Fibroblast of peridontal ligament (primary cell): ENCODE results near the gene TM6SF1.
"Not testable (repeated sequence)": the region's sequence is repeated elsewhere in the genome, so short reads cannot be mapped to it uniquely, and the experiment has no call there.

ENCODE experiments used
- DNase-seq: peaks from one replicate; pipeline ENCODE4 v3.0.0-alpha.2; 2010; ENCODE audit errors: extremely low read depth

TM6SF1 gene

GRCh38 chr15:83106994-83107840, at the start of gene TM6SF1:
TM6SF1 (plus strand) TSS chr15:83107645; CDS start chr15:83107681, 36 bp downstream.
- DNase-seq = no peak

GRCh38 chr15:83057696-83058376, 49.6 kb upstream of the TM6SF1 start:
- no peak for DNase-seq

- peak; percentile 20 for DNase-seq
Observed at GRCh38 chr15:83061680-83062079, 45.8 kb upstream of the TM6SF1 start.

- no peak for DNase-seq
Observed at GRCh38 chr15:83062768-83063180, 44.7 kb upstream of the TM6SF1 start.

GRCh38 chr15:83063551-83063950, 43.9 kb upstream of the TM6SF1 start:
- DNase-seq = no peak

- DNase-seq = peak; percentile 13
Observed at GRCh38 chr15:83064859-83065258, 42.6 kb upstream of the TM6SF1 start.

- no peak for DNase-seq
Observed at GRCh38 chr15:83065431-83065830, 42.0 kb upstream of the TM6SF1 start.

- DNase-seq = no peak
Observed at GRCh38 chr15:83066034-83066733, 41.3 kb upstream of the TM6SF1 start.

GRCh38 chr15:83066734-83067637, 40.5 kb upstream of the TM6SF1 start, which contains the start of gene BTBD1:
BTBD1 (minus strand) TSS chr15:83067252; CDS start chr15:83067151, 101 bp downstream.
- peak; percentile 94 for DNase-seq

- no peak for DNase-seq
Observed at GRCh38 chr15:83067638-83067962, 39.8 kb upstream of the TM6SF1 start.

- DNase-seq = no peak
Observed at GRCh38 chr15:83068054-83068453, 39.4 kb upstream of the TM6SF1 start.

- not testable (repeated sequence) for DNase-seq
Observed at GRCh38 chr15:83069211-83069642, 38.2 kb upstream of the TM6SF1 start.

- DNase-seq = no peak
Observed at GRCh38 chr15:83077491-83078230, 29.8 kb upstream of the TM6SF1 start.

GRCh38 chr15:83078712-83079111, 28.7 kb upstream of the TM6SF1 start:
- DNase-seq = no peak

- DNase-seq = no peak
Observed at GRCh38 chr15:83081256-83082014, 26.0 kb upstream of the TM6SF1 start.

GRCh38 chr15:83082730-83083386, 24.6 kb upstream of the TM6SF1 start:
- DNase-seq = no peak

GRCh38 chr15:83085461-83085860, 22.0 kb upstream of the TM6SF1 start:
- not testable (repeated sequence) for DNase-seq

- not testable (repeated sequence) for DNase-seq
Observed at GRCh38 chr15:83085864-83086552, 21.4 kb upstream of the TM6SF1 start.

GRCh38 chr15:83087576-83087975, 19.9 kb upstream of the TM6SF1 start:
- no peak for DNase-seq
